Activated CD4-positive, alpha-beta T cell treated with anti-CD3 and anti-CD28 coated beads, Interleukin-2, Interleukin-6, amounts not matched to agents 100 ng/mL and 50 ng/mL, durations not matched to agents 16 hours and 8 hours (primary cell): ENCODE data around the gene IGHMBP2.

ENCODE experiments used
- DNase-seq: peaks from one replicate; pipeline ENCODE4 v3.0.0-alpha.2; 2020

Gene IGHMBP2

GRCh38 chr11:68928136-68928880 is 24.6 kb downstream of the IGHMBP2 start:
- no peak for DNase-seq

- DNase-seq = no peak
Observed at GRCh38 chr11:68929135-68929534, 25.4 kb downstream of the IGHMBP2 start.

GRCh38 chr11:68929706-68930570 is 26.2 kb downstream of the IGHMBP2 start:
- DNase-seq = no peak

- DNase-seq = no peak
Observed at GRCh38 chr11:68930991-68931855, 27.5 kb downstream of the IGHMBP2 start.

GRCh38 chr11:68931911-68932310 is 28.2 kb downstream of the IGHMBP2 start:
- DNase-seq = no peak

- DNase-seq = no peak
Observed at GRCh38 chr11:68932358-68932757, 28.7 kb downstream of the IGHMBP2 start.

GRCh38 chr11:68932933-68933577 is 29.4 kb downstream of the IGHMBP2 start:
- no peak for DNase-seq

- no peak for DNase-seq
Observed at GRCh38 chr11:68933605-68934320, 30.1 kb downstream of the IGHMBP2 start.

- DNase-seq = no peak
Observed at GRCh38 chr11:68934321-68934645, 30.6 kb downstream of the IGHMBP2 start.

- DNase-seq = no peak
Observed at GRCh38 chr11:68934666-68935065, 31.0 kb downstream of the IGHMBP2 start.

- no peak for DNase-seq
Observed at GRCh38 chr11:68935066-68935465, 31.4 kb downstream of the IGHMBP2 start.

GRCh38 chr11:68935516-68936357 is 32.0 kb downstream of the IGHMBP2 start:
- DNase-seq = no peak

- DNase-seq = no peak
Observed at GRCh38 chr11:68936358-68936636, 32.6 kb downstream of the IGHMBP2 start.

- no peak for DNase-seq
Observed at GRCh38 chr11:68936676-68937620, 33.3 kb downstream of the IGHMBP2 start.

- no peak for DNase-seq
Observed at GRCh38 chr11:68938088-68938487, 34.4 kb downstream of the IGHMBP2 start.

GRCh38 chr11:68938816-68939582 is 35.3 kb downstream of the IGHMBP2 start:
- DNase-seq = no peak

GRCh38 chr11:68939583-68940555 is 36.2 kb downstream of the IGHMBP2 start:
- DNase-seq = no peak
